ENCODE measurements around the gene DCK.

Gene DCK

DNA sequence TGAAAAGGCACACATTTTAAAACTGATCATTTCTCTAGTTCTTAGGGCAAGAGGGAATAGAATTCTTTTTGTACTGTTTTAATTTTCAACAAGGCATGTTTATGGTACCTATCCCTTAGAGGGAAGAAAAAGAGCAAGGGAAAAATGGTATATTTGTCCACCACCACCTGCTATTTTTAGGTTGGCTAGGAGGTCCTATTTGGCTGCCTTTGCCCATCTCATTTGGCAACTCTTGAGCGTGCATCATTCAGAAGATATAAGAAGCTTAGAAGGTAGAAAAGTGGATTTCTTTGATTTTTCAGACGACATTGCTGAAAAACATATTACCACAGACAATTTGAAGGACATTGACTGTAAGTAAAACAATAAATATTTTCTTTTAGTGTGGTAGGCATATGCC lies 69.0 kb downstream of the DCK start:
- DNase-seq (ENCODE audit: low read depth): no peak
- TF ChIP-seq CTCF (IDR thresholded peaks at IDR 0.05; ENCODE audit: insufficient read depth, low read depth, low read length, missing control alignments): no peak
- H3K4me3 ChIP-seq (ENCODE audit: low read length): no peak overlapping the region

DNA sequence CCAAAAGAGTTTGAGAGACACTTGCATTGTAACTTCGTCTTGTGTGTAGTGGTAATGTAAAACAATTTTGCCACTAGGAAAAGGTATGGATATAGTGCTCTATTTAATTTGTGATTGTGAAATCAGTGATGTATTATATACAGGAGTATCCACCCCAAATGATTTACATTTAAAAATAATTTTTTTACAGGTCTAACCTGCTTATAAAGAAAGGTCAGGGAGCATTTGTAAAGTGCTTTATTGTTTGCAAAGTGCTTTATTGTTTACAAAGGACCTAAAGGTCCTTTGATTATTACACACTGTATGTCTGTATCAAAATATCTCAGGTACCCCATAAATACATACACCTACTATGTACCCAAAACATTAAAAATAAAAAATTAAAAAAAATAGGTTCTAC lies 70.3 kb downstream of the DCK start:
- no peak overlapping the region for H3K4me3 ChIP-seq (ENCODE audit: low read length)
- TF ChIP-seq CTCF (IDR thresholded peaks at IDR 0.05; ENCODE audit: insufficient read depth, low read depth, low read length, missing control alignments): no peak
- no peak for DNase-seq (ENCODE audit: low read depth)

DNA sequence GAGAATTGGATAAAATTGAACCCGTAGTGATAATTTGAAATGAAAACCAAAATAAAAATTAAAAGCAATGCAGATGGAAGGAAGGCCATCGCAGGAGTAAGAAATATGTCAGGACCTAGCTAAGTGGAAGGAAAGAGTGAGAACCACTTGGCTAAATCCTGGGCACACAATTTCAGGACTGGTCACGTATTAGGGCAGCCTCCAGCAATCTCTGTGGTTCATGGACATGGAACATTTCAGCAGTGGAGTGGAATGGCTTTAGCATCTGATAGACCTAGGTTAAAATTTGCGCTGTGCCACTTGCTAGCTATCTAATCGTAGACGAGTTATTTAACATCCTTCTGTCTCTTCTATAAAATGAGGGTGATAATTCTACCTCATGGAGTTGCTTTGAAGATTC lies 71.1 kb downstream of the DCK start:
- DNase-seq (ENCODE audit: low read depth): no peak
- H3K4me3 ChIP-seq (ENCODE audit: low read length): no peak overlapping the region
- TF ChIP-seq CTCF (IDR thresholded peaks at IDR 0.05; ENCODE audit: insufficient read depth, low read depth, low read length, missing control alignments): no peak

DNA sequence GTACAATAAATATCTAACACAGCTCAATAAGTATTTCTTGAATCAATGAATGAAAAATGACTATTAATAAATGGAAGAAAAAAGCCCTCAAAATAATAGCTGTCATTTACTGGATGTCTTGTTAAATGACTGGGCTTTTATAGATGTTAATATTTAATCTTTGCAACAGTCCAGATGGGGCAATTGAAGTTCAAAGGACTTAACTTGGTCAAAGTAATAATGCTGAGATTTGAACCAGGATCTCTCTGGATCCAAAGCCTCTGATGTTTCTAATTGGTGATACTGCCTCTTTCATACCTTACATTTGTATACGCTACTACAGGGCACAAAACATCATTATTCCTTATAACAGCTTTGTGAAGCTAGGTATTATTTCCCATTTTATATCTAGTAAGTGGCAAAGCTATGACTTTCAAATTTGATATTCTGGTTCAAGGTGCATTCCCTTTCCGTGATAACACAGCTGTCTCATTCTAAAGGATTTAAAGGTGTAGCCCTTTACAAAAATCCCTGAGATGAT lies 72.6 kb downstream of the DCK start:
- no peak overlapping the region for H3K4me3 ChIP-seq (ENCODE audit: low read length)
- DNase-seq (ENCODE audit: low read depth): no peak
- TF ChIP-seq CTCF (IDR thresholded peaks at IDR 0.05; ENCODE audit: insufficient read depth, low read depth, low read length, missing control alignments): no peak

- TF ChIP-seq CTCF (IDR thresholded peaks at IDR 0.05; ENCODE audit: insufficient read depth, low read depth, low read length, missing control alignments): no peak
- no peak for DNase-seq (ENCODE audit: low read depth)
- no peak overlapping the region for H3K4me3 ChIP-seq (ENCODE audit: low read length)
These were observed 73.6 kb downstream of the DCK start for GRCh38 chr4:71066737-71067716.

GRCh38 chr4:71069063-71069462 lies 75.6 kb downstream of the DCK start:
- no peak overlapping the region for H3K4me3 ChIP-seq (ENCODE audit: low read length)
- TF ChIP-seq CTCF (IDR thresholded peaks at IDR 0.05; ENCODE audit: insufficient read depth, low read depth, low read length, missing control alignments): no peak
- no peak for DNase-seq (ENCODE audit: low read depth)
